Liver (tissue), 9 donors: Measurements from ENCODE around the gene PNN. TPM values are rescaled to one million over a fixed set of nuclear protein-coding genes. Genes with fewer than 3 reads are reported as not detected.
"Not testable (repeated sequence)": the region's sequence is repeated elsewhere in the genome, so short reads cannot be mapped to it uniquely, and the experiment has no call there.

Experiments
- DNase-seq: peaks from one replicate; pipeline ENCODE4 v3.0.0-alpha.2; 2017; ENCODE audit warnings: low spot score
- H3K27ac ChIP-seq, 2 donors: one replicate each; pipeline ENCODE4 v1.7.0; 2013; ENCODE audit warnings: inconsistent platforms in 2 of 2, low read length in 2 of 2, control low read depth in 1 of 2, low read depth in 1 of 2, mild to moderate bottlenecking in 1 of 2
- H3K27me3 ChIP-seq, 4 donors: one replicate each; pipeline versions ENCODE4 v1.6.1 to v1.7.0; 2013; ENCODE audit warnings: low read length in 3 of 4, inconsistent platforms in 1 of 4, mild to moderate bottlenecking in 1 of 4, moderate library complexity in 1 of 4; ENCODE audit not compliant: control insufficient read depth in 4 of 4, insufficient read depth in 4 of 4
- H3K36me3 ChIP-seq, 4 donors: one replicate each; pipeline versions ENCODE4 v1.6.1 to v1.7.0; 2013; ENCODE audit warnings: low read length in 3 of 4, mild to moderate bottlenecking in 3 of 4, low read depth in 1 of 4, moderate library complexity in 1 of 4; ENCODE audit not compliant: control insufficient read depth in 4 of 4, insufficient read depth in 3 of 4
- H3K4me1 ChIP-seq, 4 donors: one replicate each; pipeline versions ENCODE4 v1.6.1 to v1.7.0; 2013; ENCODE audit warnings: low read length in 3 of 4, mild to moderate bottlenecking in 3 of 4, moderate library complexity in 1 of 4; ENCODE audit not compliant: control insufficient read depth in 4 of 4, insufficient read depth in 4 of 4
- H3K4me3 ChIP-seq, 3 donors: one replicate each; pipeline versions ENCODE4 v1.6.1 to v1.7.0; 2013; ENCODE audit warnings: low read length in 3 of 3, control low read depth in 1 of 3, low read depth in 1 of 3, mild to moderate bottlenecking in 1 of 3
- H3K9ac ChIP-seq, 2 donors: one replicate each; pipeline ENCODE4 v1.7.0; 2013; ENCODE audit warnings: low read length in 2 of 2, mild to moderate bottlenecking in 2 of 2, moderate library complexity in 2 of 2, control low read depth in 1 of 2, low read depth in 1 of 2
- H3K9me3 ChIP-seq, 4 donors: one replicate each; pipeline versions ENCODE4 v1.6.1 to v1.7.0; 2013; ENCODE audit warnings: low read length in 3 of 4; ENCODE audit not compliant: control insufficient read depth in 4 of 4
- ATF3 ChIP-seq: IDR thresholded peaks from 2 replicates; pipeline ENCODE4 v1.6.1; 2016; ENCODE audit warnings: antibody characterized with exemption
- CTCF ChIP-seq: fragments of 150-350 bp; IDR thresholded peaks from 2 replicates; pipeline ENCODE4 v1.5.1; 2017; ENCODE audit warnings: improper control_type of control experiment, low read depth, low read length; ENCODE audit not compliant: missing input control
- FOXA1 ChIP-seq: IDR thresholded peaks from 2 replicates; pipeline ENCODE4 v1.6.1; 2016; ENCODE audit warnings: antibody characterized with exemption
- HNF4G ChIP-seq: IDR thresholded peaks from 2 replicates; pipeline ENCODE4 v1.6.1; 2016; ENCODE audit warnings: antibody characterized with exemption
- NR2F2 ChIP-seq: IDR thresholded peaks from 2 replicates; pipeline ENCODE4 v1.6.1; 2016; ENCODE audit warnings: antibody characterized with exemption
- REST ChIP-seq: IDR thresholded peaks from 2 replicates; pipeline ENCODE4 v1.6.1; 2016; ENCODE audit warnings: antibody characterized with exemption, mild to moderate bottlenecking
- RXRA ChIP-seq, 2 donors: IDR thresholded peaks; 2 replicates each; pipeline ENCODE4 v1.6.1; 2017 to 2018; ENCODE audit warnings: antibody characterized with exemption in 2 of 2, mild to moderate bottlenecking in 1 of 2
- TAF1 ChIP-seq: conservative IDR thresholded peaks from 2 replicates; pipeline ENCODE4 v1.6.1; 2016; ENCODE audit warnings: antibody characterized with exemption, mild to moderate bottlenecking
- YY1 ChIP-seq: IDR thresholded peaks from 2 replicates; pipeline ENCODE4 v1.6.1; 2016; ENCODE audit warnings: antibody characterized with exemption, mild to moderate bottlenecking
- ZBTB33 ChIP-seq: IDR thresholded peaks from 2 replicates; pipeline ENCODE4 v1.6.1; 2016; ENCODE audit warnings: antibody characterized with exemption
- WGBS: extraction: QIAGEN DNeasy Blood & Tissue Kit; methylation state at CpG from one replicate; pipeline ENCODE4 v1.1.7; 2013; 5-methylcytosine and 5-hydroxymethylcytosine counted together
- polyA plus RNA-seq, 2 donors: library from polyadenylated mRNA; stranded (reverse) in 1 of 2; unstranded in 1 of 2; fragments of 200-250 nt in 1 of 2; fragments of >200 nt in 1 of 2; fragmentation: Nextera tagmentation in 1 of 2; extraction: Ambion mirVana in 1 of 2; gene quantifications; one replicate each; pipeline versions ENCODE4 v1.2.1 to v1.2.3, GENCODE V29; 2013 to 2015
- total RNA-seq, 2 donors: library from RNA; depleted of rRNA; stranded (reverse); fragments of >200 nt; gene quantifications; one replicate each; pipeline ENCODE4 v1.2.3, GENCODE V29; 2014
- donor health status: healthy.
- donor health status: healthy.
- donor health status: healthy.
- donor health status: healthy.
- donor health status: healthy.

Gene PNN
- total and polyA plus RNA-seq, 4 donors, result 11.3 to 56.7 (median 23.8) TPM

- no peak for DNase-seq
- Histone ChIP-seq H3K4me3 (no peak overlapping the region), H3K9me3 (no peaks in the 10 kb centered on the region), H3K4me1 (no peaks in the 10 kb centered on the region), H3K27ac (no peak overlapping the region), H3K9ac (no peak overlapping the region), H3K27me3 (no peaks in the 10 kb centered on the region), H3K36me3 (peaks cover 12 to 59% (median 51%) of the 10 kb centered on the region in 4 donors)
- TF ChIP-seq TAF1 (no peak), REST (no peak), ATF3 (no peak), ZBTB33 (no peak), YY1 (no peak), HNF4G (no peak), CTCF (no peak), FOXA1 (no peak), NR2F2 (no peak), RXRA (IDR thresholded peaks at IDR 0.05) (no peak)
- 100% methylated on average over 1 of the region's 1 CpG for WGBS
These were observed 8.0 kb downstream of the PNN start for GRCh38 chr14:39182770-39183684.

- H3K27me3 ChIP-seq, H3K4me3 ChIP-seq, H3K4me1 ChIP-seq, DNase-seq, H3K9me3 ChIP-seq, H3K27ac ChIP-seq, H3K9ac ChIP-seq: not testable (repeated sequence)
- WGBS, result 95% methylated on average over 5 of the region's 5 CpGs
- peaks cover 8 to 53% (median 46%) of the 10 kb centered on the region in 4 donors for H3K36me3 ChIP-seq
These were observed 8.6 kb downstream of the PNN start for GRCh38 chr14:39183685-39184003.
